HG02973 (cell line): ENCODE results near the gene STK11IP.
A peak's percentile ranks its signal among the peaks of the same experiment; 100 is the strongest.

ENCODE experiments used
- ATAC-seq: cut with Tn5 transposase; IDR thresholded peaks from one replicate; pipeline ENCODE4 v1.9.1; 2021; ENCODE audit warnings: moderate library complexity; ENCODE audit not compliant: unreplicated experiment

The STK11IP gene

GRCh38 chr2:219575566-219576504 lies 21.8 kb upstream of the STK11IP start:
- ATAC-seq, result no peak

DNA sequence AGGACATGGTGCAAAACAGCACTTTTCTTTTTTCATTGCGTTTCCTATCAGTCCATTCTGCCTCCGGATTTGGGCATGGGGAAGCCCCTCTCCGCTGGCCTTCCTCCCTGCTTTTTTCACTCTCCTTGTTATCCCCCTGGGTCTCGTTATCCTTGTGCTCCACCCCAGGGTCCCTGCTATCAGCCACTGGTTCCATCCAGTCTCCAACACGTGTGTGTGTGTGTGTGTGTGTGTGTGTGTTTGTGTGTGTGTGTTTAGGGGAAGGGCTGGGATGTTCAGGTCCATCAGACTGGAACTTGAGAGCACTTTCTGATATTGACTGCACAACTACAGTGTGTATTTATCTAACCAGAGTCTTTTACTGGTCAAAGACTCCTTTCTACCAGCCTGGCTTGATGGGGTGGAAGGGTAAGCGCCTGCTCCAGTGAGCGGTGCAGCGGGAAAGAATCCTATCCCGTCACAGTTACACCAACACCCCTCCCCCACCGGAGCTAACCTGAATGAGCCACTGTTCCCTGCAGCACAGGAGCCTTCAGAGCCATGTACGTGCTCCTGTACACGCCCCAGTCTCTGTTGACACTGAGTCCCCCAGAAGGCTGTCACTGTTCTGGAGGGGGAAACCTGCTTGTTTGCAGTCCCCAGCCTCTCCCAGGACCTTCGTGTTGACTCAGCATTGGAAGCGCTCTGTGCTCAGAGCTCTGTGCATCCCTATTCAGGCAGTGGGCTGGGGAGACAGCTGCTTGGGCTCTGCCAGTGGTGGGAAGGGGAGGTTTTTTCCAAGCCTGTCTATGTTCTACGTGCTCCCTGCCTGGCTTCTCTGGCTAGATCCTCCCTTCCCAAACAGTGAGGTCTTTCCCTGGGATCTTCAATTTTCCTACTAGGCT lies 20.9 kb upstream of the STK11IP start:
- ATAC-seq, result no peak

DNA sequence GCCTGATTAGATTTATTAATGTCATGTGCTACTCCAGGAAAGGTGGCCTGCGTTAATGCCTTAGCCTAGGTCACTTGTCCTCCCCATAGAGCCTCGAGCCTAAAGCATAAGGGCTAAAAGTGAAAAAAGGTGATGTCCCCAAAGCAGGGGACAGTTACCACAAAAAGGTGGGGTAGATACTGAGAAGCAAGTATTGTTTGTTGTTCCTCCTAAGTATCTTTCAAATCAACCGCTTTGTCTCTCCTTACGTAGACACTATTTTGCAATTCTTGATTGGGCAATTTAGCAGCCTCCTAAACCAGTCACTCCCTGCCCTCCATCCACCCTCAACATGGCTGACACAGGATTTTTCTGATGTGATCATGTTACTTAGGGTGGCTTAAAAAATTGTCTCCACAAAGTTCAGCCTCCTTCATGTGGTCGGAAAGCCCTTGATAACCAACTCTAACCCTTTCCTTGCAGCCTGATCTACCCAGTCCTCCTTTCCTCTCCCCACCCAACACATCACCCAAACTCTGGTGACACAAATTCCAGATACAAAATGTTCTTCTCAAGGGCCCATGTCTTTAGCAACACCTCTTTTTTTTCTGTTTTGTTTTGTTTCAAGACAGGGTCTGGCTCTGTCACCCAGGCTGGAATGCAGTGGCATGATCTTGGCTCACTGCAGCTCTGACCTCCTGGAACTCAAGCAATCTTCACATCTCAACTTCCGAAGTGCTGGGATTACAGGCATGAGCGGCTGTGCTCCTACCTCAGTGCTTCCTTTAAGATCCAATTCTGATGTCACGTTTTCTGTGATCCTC lies 18.6 kb upstream of the STK11IP start:
- no peak for ATAC-seq

DNA sequence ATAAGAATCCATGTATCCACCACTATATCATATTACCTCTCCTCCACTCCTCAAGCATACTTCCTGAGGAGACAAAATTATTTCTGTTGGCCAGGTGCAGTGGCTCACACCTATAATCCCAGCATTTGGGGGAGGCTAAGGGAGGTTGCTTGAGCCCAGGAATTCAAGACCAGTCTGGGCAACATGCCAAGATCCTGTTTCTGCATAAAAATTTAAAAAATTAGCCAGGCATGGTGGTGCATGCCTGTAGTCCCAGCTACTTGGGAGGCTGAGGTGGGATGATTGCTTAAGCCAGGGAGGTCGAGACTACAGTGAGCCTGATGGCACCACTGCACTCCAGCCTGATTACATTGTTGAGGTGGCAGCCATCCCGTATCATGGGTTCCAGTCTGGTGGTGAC lies 16.3 kb upstream of the STK11IP start:
- ATAC-seq, result no peak

GRCh38 chr2:219591091-219591490 lies 6.6 kb upstream of the STK11IP start:
- ATAC-seq, result no peak

DNA sequence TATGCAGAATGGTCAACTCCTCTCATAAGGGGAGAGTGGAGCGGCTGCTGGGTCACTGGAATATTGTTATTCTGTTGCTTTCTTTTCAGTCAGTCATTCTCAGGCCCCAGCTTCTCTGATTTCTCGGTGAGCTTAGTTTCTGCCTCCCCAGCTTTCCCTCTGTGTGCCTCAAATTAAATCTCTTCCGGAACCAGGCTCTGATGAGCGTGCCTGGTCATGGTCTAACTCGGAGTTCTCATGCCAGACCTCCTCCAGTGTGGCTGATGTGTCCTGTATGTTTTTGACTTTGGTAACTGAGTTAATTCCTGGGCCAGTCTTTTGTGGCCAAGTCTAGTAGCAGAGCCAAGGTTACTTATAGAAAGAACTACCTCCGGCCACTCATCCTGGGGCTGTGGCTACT lies 4.9 kb upstream of the STK11IP start:
- no peak for ATAC-seq

DNA sequence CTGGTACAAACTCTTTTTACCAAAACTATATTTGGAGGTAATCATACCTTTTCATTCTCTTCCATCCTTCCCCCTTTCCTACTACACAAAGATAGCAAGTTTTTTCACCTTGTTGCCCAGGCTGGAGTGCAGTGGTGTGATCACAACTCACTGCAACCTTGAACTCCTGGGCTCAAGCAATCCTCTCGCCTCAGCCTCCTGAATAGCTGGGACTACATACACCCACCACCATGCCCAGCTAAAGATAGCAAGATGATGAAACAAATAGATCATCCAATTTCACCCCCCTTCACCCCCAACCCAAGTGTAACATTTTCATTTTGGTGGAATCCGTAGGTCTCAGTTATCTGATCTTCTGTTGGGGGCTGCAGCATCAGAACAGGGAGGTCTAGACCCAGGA lies 4.5 kb upstream of the STK11IP start:
- no peak for ATAC-seq

DNA sequence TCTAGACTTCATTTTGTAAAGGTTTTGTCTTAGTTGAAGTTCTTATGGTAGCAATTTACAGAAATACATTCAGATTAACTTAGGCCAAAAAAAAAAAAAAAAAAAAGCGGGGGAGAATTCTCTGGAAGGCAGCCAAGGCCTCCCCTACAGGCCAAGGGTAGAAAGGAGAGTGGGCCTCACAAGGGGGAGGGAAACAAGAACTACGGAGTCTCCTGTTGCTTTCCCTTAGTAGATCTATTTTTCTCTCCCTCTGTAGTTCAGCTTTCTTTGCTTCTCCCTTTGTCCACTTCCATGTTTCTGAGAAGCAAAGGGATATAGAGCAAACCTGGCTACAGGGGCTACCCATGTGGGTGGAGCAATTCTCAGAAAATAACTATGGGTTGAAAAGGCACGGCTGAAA lies 2.4 kb upstream of the STK11IP start:
- ATAC-seq, result no peak

- ATAC-seq, result peak; percentile 3
These were observed 604 bp upstream of the STK11IP start for GRCh38 chr2:219596954-219597551.

DNA sequence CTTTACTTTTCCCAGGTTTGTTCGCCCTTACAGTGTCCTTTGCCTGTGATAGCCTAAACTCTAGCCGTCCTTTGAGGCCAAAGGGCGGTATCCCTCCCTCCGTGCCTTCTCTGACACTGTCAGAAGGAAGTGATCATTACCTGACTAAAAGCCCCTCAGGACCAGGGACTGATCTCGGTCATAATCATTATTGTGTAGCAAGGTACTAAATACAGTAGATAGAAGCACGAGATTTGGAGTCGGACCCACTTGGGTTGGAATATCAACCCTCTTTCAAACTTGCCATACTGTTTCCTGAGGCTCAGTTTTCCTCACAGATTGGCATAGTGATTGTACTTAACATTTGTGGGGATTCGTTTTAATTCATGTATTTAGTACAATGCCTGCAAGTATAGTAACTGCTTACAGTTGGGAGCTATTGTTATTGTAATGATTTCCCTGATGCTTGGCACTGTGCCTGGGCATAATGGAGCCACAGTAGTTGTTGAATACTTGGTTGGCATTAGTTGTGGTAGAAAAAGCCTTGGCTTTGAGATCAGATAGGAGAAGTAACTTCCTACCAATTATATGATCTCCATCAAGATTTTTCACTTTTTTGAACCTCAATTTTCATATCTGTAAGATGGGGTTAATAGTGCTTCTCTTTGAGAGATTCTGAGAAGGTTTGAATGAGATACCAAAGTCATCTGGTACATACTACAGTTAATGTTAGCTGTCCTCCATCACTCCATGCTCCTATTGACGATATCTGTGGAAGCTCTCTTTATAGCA lies 836 bp downstream of the STK11IP start:
- ATAC-seq, result no peak

GRCh38 chr2:219603771-219604170 lies 6.1 kb downstream of the STK11IP start:
- ATAC-seq, result no peak

- ATAC-seq, result no peak
These were observed 7.9 kb downstream of the STK11IP start for GRCh38 chr2:219605607-219605954.

DNA sequence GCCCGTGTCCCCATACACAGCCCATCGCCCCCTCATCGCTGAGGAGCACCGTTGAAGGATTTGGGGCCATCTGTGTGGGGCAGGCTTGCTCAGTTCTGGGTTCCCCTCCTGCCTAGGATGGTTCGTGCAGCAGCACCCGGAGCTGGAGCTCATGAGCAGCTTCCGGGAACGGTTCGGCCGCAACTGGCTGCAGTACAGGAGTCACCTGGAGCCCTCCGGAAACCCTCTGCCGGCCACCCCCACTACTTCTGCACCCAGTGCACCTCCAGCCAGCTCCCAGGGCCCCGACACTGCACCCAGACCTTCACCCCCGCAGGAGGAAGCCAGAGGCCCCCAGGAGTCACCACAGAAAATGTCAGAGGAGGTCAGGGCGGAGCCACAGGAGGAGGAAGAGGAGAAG lies 10.3 kb downstream of the STK11IP start:
- ATAC-seq, result no peak

GRCh38 chr2:219608399-219608964 lies 10.8 kb downstream of the STK11IP start:
- no peak for ATAC-seq

DNA sequence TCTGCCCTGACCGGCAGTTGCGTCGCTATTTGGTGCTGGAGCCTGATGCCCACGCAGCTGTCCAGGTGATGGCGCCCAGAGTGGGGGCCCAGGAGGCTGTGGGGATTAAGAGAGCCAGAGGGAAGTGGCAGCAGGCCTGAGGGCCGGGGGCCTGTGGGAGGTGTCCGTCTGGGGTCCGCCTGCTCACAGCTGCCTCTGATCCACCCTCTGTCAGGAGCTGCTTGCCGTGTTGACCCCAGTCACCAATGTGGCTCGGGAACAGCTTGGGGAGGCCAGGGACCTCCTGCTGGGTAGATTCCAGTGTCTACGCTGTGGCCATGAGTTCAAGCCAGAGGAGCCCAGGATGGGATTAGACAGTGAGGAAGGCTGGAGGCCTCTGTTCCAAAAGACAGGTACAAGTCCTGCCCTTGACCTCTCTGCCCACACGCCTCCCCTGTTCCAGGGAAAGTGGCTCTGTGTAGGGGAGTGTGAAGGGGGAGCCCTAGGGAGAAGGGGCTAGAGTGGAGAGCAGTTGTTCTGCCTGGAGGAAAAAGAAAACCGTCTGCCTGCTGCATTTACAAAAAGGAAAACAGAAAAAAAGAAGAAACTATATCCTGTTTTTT lies 11.6 kb downstream of the STK11IP start:
- ATAC-seq, result no peak

- ATAC-seq, result no peak
These were observed 13.6 kb downstream of the STK11IP start for GRCh38 chr2:219611306-219611705.

- no peak for ATAC-seq
These were observed 14.4 kb downstream of the STK11IP start for GRCh38 chr2:219611866-219612576.

GRCh38 chr2:219612577-219613286 lies 15.1 kb downstream of the STK11IP start:
- ATAC-seq, result no peak
